Ectodermal cell (in vitro differentiated cells): ENCODE results near the gene SC5D.

Experiments
- H3K27ac ChIP-seq: 2 replicates; pipeline ENCODE4 v1.7.0; 2013; ENCODE audit warnings: mild to moderate bottlenecking, low read depth, low read length; ENCODE audit not compliant: insufficient read depth, poor library complexity, severe bottlenecking
- H3K27me3 ChIP-seq: 2 replicates; pipeline ENCODE4 v1.7.0; 2013; ENCODE audit warnings: mild to moderate bottlenecking, low read length; ENCODE audit not compliant: insufficient read depth, control insufficient read depth, poor library complexity, severe bottlenecking
- H3K36me3 ChIP-seq: one replicate; pipeline ENCODE4 v1.7.0; 2013; ENCODE audit warnings: low read length; ENCODE audit not compliant: control insufficient read depth, insufficient read depth
- H3K4me1 ChIP-seq: one replicate; pipeline ENCODE4 v1.7.0; 2013; ENCODE audit warnings: low read length; ENCODE audit not compliant: control insufficient read depth, insufficient read depth
- H3K4me3 ChIP-seq: 2 replicates; pipeline ENCODE4 v1.7.0; 2013; ENCODE audit warnings: low read depth, low read length, control low read depth; ENCODE audit not compliant: insufficient read depth
- H3K9me3 ChIP-seq: 2 replicates; pipeline ENCODE4 v1.7.0; 2013; ENCODE audit warnings: mild to moderate bottlenecking, low read length, moderate library complexity; ENCODE audit not compliant: control insufficient read depth
- WGBS, 2 experiments: methylation state at CpG; one replicate each; pipeline ENCODE4 v1.1.7; 2013; ENCODE audit warnings: missing lambda C conversion rate in 2 of 2; 5-methylcytosine and 5-hydroxymethylcytosine counted together

SC5D gene

DNA sequence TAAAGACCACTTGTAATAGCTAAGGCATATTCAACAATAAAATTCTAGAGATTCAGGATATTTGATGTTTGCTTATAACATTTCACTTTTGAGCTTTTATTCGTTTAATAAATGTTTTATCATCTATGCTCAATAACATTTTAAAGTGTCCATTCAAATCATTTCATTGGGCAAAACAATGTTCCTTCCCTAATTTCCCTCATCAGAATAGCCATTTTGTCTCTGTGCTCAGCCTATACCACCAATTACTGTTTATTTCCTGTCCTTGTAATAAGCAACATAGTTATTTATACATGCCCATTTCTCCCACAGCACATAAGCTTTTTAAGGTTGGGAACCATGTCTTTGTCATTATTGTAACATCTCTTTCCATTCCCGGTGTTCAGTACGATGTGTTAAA, 1.3 kb upstream of the SC5D start:
- Histone ChIP-seq H3K9me3 (no peaks in the 10 kb centered on the region), H3K4me3 (no peak overlapping the region), H3K36me3 (no peaks in the 10 kb centered on the region), H3K27me3 (no peaks in the 10 kb centered on the region), H3K27ac (no peak overlapping the region), H3K4me1 (peaks cover 5% of the 10 kb centered on the region)
- WGBS, 2 experiments, result 93 to 95% methylated on average over 1 to 3 of the region's 3 CpGs

DNA sequence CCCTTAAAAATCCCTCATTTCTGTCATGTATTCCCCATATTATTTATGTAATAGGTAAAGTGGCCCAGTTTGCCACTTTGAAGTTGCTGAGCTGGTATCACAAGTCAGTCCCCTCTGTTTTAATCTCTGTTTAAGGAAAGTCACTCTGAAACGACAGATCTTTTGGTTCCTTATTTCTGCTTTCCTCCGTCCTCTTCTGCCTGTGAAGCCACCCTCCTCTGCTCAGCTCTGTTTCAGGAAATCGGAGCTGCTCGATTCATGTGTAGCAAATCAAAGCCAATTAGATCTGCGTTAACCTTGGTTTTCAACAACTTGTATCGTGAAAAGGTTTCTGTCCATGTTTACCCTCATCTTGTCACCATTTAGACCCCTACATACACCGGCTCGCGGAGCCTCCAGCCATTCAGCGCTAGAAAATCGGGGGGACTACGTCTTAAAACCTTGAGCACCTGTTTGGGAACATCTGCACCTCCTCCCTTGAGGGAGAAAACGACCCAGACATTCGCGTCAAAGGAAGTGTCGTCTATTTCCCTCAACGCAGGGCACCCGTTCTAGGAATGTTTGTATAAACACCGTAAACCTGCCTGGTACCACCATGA, 576 bp upstream of the SC5D start:
- no peaks in the 10 kb centered on the region for H3K9me3 ChIP-seq
- peak overlapping the region; percentile 61 for H3K4me3 ChIP-seq
- H3K27me3 ChIP-seq, result no peaks in the 10 kb centered on the region
- 7 to 8% methylated on average over 19 of the region's 19 CpGs for WGBS, 2 experiments
- H3K27ac ChIP-seq, result peak overlapping the region; percentile 31
- H3K36me3 ChIP-seq, result no peaks in the 10 kb centered on the region
- H3K4me1 ChIP-seq, result peaks cover 5% of the 10 kb centered on the region

DNA sequence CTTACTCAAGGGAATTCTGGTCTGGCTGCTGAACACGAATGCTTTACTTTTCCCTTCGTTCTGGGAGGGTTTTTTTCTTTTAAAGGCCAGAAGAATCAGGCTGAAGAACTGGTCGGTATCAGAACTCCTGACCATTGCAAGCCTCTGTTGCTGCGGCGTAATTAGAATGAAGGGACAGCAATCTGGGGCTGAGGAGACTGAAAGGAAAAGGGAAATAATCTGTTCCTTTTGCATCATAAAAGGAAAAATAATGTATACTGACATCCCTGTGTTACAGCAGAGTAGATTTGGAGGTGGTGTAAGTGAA, 670 bp downstream of the SC5D start:
- H3K36me3 ChIP-seq, result no peaks in the 10 kb centered on the region
- no peak overlapping the region for H3K27ac ChIP-seq
- H3K4me1 ChIP-seq, result peaks cover 5% of the 10 kb centered on the region
- WGBS, 2 experiments, result 0 to 1% methylated on average over 5 of the region's 5 CpGs
- H3K9me3 ChIP-seq, result no peaks in the 10 kb centered on the region
- H3K27me3 ChIP-seq, result no peaks in the 10 kb centered on the region
- peak overlapping the region; percentile 61 for H3K4me3 ChIP-seq

GRCh38 chr11:121295246-121296029, 2.9 kb downstream of the SC5D start:
- 82 to 83% methylated on average over 8 of the region's 8 CpGs for WGBS, 2 experiments
- peaks cover 10% of the 10 kb centered on the region for H3K4me1 ChIP-seq
- H3K27ac ChIP-seq, result no peak overlapping the region
- H3K36me3 ChIP-seq, result no peaks in the 10 kb centered on the region
- no peaks in the 10 kb centered on the region for H3K27me3 ChIP-seq
- no peaks in the 10 kb centered on the region for H3K9me3 ChIP-seq
- H3K4me3 ChIP-seq, result no peak overlapping the region

GRCh38 chr11:121297872-121298271, 5.3 kb downstream of the SC5D start:
- peaks cover 13% of the 10 kb centered on the region for H3K4me1 ChIP-seq
- H3K27ac ChIP-seq, result no peak overlapping the region
- no peak overlapping the region for H3K4me3 ChIP-seq
- H3K36me3 ChIP-seq, result no peaks in the 10 kb centered on the region
- no peaks in the 10 kb centered on the region for H3K27me3 ChIP-seq
- 91 to 92% methylated on average over 5 of the region's 5 CpGs for WGBS, 2 experiments
- no peaks in the 10 kb centered on the region for H3K9me3 ChIP-seq

GRCh38 chr11:121298774-121299173, 6.2 kb downstream of the SC5D start:
- Histone ChIP-seq H3K27ac (no peak overlapping the region), H3K4me1 (peaks cover 13% of the 10 kb centered on the region), H3K9me3 (no peaks in the 10 kb centered on the region), H3K36me3 (no peaks in the 10 kb centered on the region), H3K27me3 (no peaks in the 10 kb centered on the region), H3K4me3 (no peak overlapping the region)
- WGBS, 2 experiments, result 84 to 89% methylated on average over 5 of the region's 5 CpGs

- H3K4me1 ChIP-seq, result peaks cover 8% of the 10 kb centered on the region
- no peaks in the 10 kb centered on the region for H3K36me3 ChIP-seq
- H3K9me3 ChIP-seq, result no peaks in the 10 kb centered on the region
- H3K4me3 ChIP-seq, result no peak overlapping the region
- H3K27me3 ChIP-seq, result no peaks in the 10 kb centered on the region
- no peak overlapping the region for H3K27ac ChIP-seq
Measured at GRCh38 chr11:121299417-121299816, 6.8 kb downstream of the SC5D start.

GRCh38 chr11:121300313-121300971, 7.9 kb downstream of the SC5D start:
- Histone ChIP-seq H3K9me3 (no peaks in the 10 kb centered on the region), H3K36me3 (peaks cover 6% of the 10 kb centered on the region), H3K4me1 (peaks cover 8% of the 10 kb centered on the region), H3K27me3 (no peaks in the 10 kb centered on the region), H3K27ac (no peak overlapping the region), H3K4me3 (no peak overlapping the region)
- WGBS, 2 experiments, result 91 to 98% methylated on average over 2 of the region's 2 CpGs

GRCh38 chr11:121300972-121301699, 8.6 kb downstream of the SC5D start:
- Histone ChIP-seq H3K27me3 (no peaks in the 10 kb centered on the region), H3K9me3 (no peaks in the 10 kb centered on the region), H3K4me3 (no peak overlapping the region), H3K27ac (no peak overlapping the region), H3K36me3 (peaks cover 12% of the 10 kb centered on the region), H3K4me1 (peaks cover 8% of the 10 kb centered on the region)
- WGBS, 2 experiments, result 85 to 97% methylated on average over 2 to 3 of the region's 3 CpGs

DNA sequence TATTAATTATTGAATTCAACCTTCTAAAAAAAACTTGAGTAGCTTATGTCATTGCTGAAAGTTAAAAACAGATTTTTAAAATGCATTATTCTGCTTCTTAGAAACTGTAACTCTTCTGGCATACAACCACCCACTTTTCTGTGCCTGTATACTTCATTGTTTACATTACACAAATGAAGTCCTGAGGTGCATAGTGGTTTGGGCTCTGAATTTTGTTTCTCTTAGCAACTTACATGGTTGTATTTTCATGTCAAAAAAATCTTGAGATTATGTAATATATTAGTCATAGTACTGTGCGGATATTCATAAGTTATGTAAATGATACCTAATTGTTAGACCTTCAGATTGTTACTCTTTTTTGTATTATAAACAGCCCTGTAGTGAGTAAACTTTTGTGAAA, 12.2 kb downstream of the SC5D start:
- Histone ChIP-seq H3K4me3 (no peak overlapping the region), H3K27ac (no peak overlapping the region), H3K27me3 (no peaks in the 10 kb centered on the region), H3K9me3 (no peaks in the 10 kb centered on the region), H3K4me1 (peaks cover 8% of the 10 kb centered on the region), H3K36me3 (peaks cover 33% of the 10 kb centered on the region)
- 100% methylated on average over 1 of the region's 1 CpG; no CpG with 5 or more reads in 1 of the 2 experiments for WGBS, 2 experiments
